ENCODE measurements around the gene MMP3.

MMP3 gene

GRCh38 chr11:102836290-102836875 is 7.0 kb downstream of the MMP3 start:
- intact Hi-C loops (cut with DNase I), result no loop called here
- no peak for DNase-seq

GRCh38 chr11:102833731-102834130 is 9.7 kb downstream of the MMP3 start:
- intact Hi-C loops (cut with DNase I), result no loop called here
- no peak for DNase-seq

GRCh38 chr11:102832612-102833011 is 10.8 kb downstream of the MMP3 start:
- no peak for DNase-seq
- intact Hi-C loops (cut with DNase I), result no loop called here

GRCh38 chr11:102831489-102832440 is 11.6 kb downstream of the MMP3 start:
- peak in 28 of 42 donors; percentile 6 to 56 (median 20) for DNase-seq

GRCh38 chr11:102831128-102831488 is 12.3 kb downstream of the MMP3 start:
- intact Hi-C loops (cut with DNase I), result no loop called here
- DNase-seq, result no peak

More at GRCh38 chr11:102831489-102832440, 11.6 kb downstream of the MMP3 start:
- intact Hi-C loops (cut with DNase I), result no loop called here

GRCh38 chr11:102830001-102830727 is 13.2 kb downstream of the MMP3 start:
- intact Hi-C loops (cut with DNase I), result no loop called here
- DNase-seq, result no peak

GRCh38 chr11:102829316-102830000 is 14.0 kb downstream of the MMP3 start:
- no peak for DNase-seq
- intact Hi-C loops (cut with DNase I), result no loop called here

- no peak for DNase-seq
- intact Hi-C loops (cut with DNase I), result no loop called here
Observed at GRCh38 chr11:102824556-102824955, 18.9 kb downstream of the MMP3 start.

- DNase-seq, result no peak
- intact Hi-C loops (cut with DNase I), result no loop called here
Observed at GRCh38 chr11:102819491-102819890, 23.9 kb downstream of the MMP3 start.

- DNase-seq, result no peak
- intact Hi-C loops (cut with DNase I), result no loop called here
Observed at GRCh38 chr11:102813484-102813883, 29.9 kb downstream of the MMP3 start.

GRCh38 chr11:102812188-102812587 is 31.2 kb downstream of the MMP3 start:
- intact Hi-C loops (cut with DNase I), result no loop called here
- DNase-seq, result no peak

- intact Hi-C loops (cut with DNase I), result no loop called here
- peak in 5 of 42 donors; percentile 5 to 27 (median 11) for DNase-seq
Observed at GRCh38 chr11:102810950-102811660, 32.3 kb downstream of the MMP3 start.

- intact Hi-C loops (cut with DNase I), result no loop called here
Observed at GRCh38 chr11:102809971-102810370, 33.4 kb downstream of the MMP3 start.

GRCh38 chr11:102807921-102808320 is 35.5 kb downstream of the MMP3 start:
- intact Hi-C loops (cut with DNase I), result no loop called here
- no peak for DNase-seq

More at GRCh38 chr11:102809971-102810370, 33.4 kb downstream of the MMP3 start:
- no peak for DNase-seq

GRCh38 chr11:102806296-102806695 is 37.1 kb downstream of the MMP3 start:
- intact Hi-C loops (cut with DNase I), result no loop called here
- DNase-seq, result no peak

- intact Hi-C loops (cut with DNase I), result no loop called here
Observed at GRCh38 chr11:102802341-102802740, 41.1 kb downstream of the MMP3 start.

GRCh38 chr11:102800767-102801166 is 42.6 kb downstream of the MMP3 start:
- no peak for DNase-seq
- intact Hi-C loops (cut with DNase I), result no loop called here

More at GRCh38 chr11:102802341-102802740, 41.1 kb downstream of the MMP3 start:
- DNase-seq, result no peak

GRCh38 chr11:102799681-102800340 is 43.6 kb downstream of the MMP3 start:
- intact Hi-C loops (cut with DNase I), result no loop called here
- DNase-seq, result no peak
